Measurements from ENCODE around the gene OMP.

OMP gene

GRCh38 chr11:77123591-77123990, 21.0 kb downstream of the OMP start:
- no peak overlapping the region for H3K27ac ChIP-seq
- no peak overlapping the region for H3K4me2 ChIP-seq
- no peak overlapping the region for H3K9ac ChIP-seq
- H2AFZ ChIP-seq (ENCODE audit: low read depth): no peak overlapping the region
- no peak overlapping the region for H3K4me3 ChIP-seq (IDR thresholded peaks at IDR 0.05; ENCODE audit: insufficient read depth, low read depth, low read length)
- H4K20me1 ChIP-seq (ENCODE audit: insufficient read depth): no peaks in the 10 kb centered on the region
- H3K27me3 ChIP-seq (ENCODE audit: insufficient read depth, low read depth): no peaks in the 10 kb centered on the region
- peaks cover 6% of the 10 kb centered on the region for H3K4me1 ChIP-seq (ENCODE audit: low read depth, poor library complexity, severe bottlenecking)
- no peak for TF ChIP-seq CTCF (conservative IDR thresholded peaks at IDR 0.05; ENCODE audit: low read depth, low read length)
- H3K36me3 ChIP-seq (ENCODE audit: insufficient read depth): no peaks in the 10 kb centered on the region
- H3K79me2 ChIP-seq (ENCODE audit: insufficient read depth, low read depth): no peaks in the 10 kb centered on the region

- Histone ChIP-seq H3K9ac (no peak overlapping the region), H4K20me1 (ENCODE audit: insufficient read depth) (no peaks in the 10 kb centered on the region), H3K4me1 (ENCODE audit: low read depth, poor library complexity, severe bottlenecking) (peaks cover 6% of the 10 kb centered on the region), H3K36me3 (ENCODE audit: insufficient read depth) (no peaks in the 10 kb centered on the region), H3K79me2 (ENCODE audit: insufficient read depth, low read depth) (no peaks in the 10 kb centered on the region), H3K27me3 (ENCODE audit: insufficient read depth, low read depth) (no peaks in the 10 kb centered on the region), H3K27ac (no peak overlapping the region), H3K4me2 (no peak overlapping the region), H3K4me3 (IDR thresholded peaks at IDR 0.05; ENCODE audit: insufficient read depth, low read depth, low read length) (no peak overlapping the region), H2AFZ (ENCODE audit: low read depth) (no peak overlapping the region)
- no peak for TF ChIP-seq CTCF (conservative IDR thresholded peaks at IDR 0.05; ENCODE audit: low read depth, low read length)
These were observed 21.4 kb downstream of the OMP start for GRCh38 chr11:77124041-77124440.

- H3K79me2 ChIP-seq (ENCODE audit: insufficient read depth, low read depth): no peaks in the 10 kb centered on the region
- H3K27me3 ChIP-seq (ENCODE audit: insufficient read depth, low read depth): no peaks in the 10 kb centered on the region
- no peaks in the 10 kb centered on the region for H4K20me1 ChIP-seq (ENCODE audit: insufficient read depth)
- H3K4me2 ChIP-seq: no peak overlapping the region
- peaks cover 6% of the 10 kb centered on the region for H3K4me1 ChIP-seq (ENCODE audit: low read depth, poor library complexity, severe bottlenecking)
- H2AFZ ChIP-seq (ENCODE audit: low read depth): no peak overlapping the region
- no peak overlapping the region for H3K27ac ChIP-seq
- no peak overlapping the region for H3K4me3 ChIP-seq (IDR thresholded peaks at IDR 0.05; ENCODE audit: insufficient read depth, low read depth, low read length)
- no peaks in the 10 kb centered on the region for H3K36me3 ChIP-seq (ENCODE audit: insufficient read depth)
- no peak overlapping the region for H3K9ac ChIP-seq
- TF ChIP-seq CTCF (conservative IDR thresholded peaks at IDR 0.05; ENCODE audit: low read depth, low read length): no peak
These were observed 21.8 kb downstream of the OMP start for GRCh38 chr11:77124488-77124887.

- H3K4me1 ChIP-seq (ENCODE audit: low read depth, poor library complexity, severe bottlenecking): peaks cover 6% of the 10 kb centered on the region
- no peaks in the 10 kb centered on the region for H3K36me3 ChIP-seq (ENCODE audit: insufficient read depth)
- no peak overlapping the region for H3K27ac ChIP-seq
- no peak for TF ChIP-seq CTCF (conservative IDR thresholded peaks at IDR 0.05; ENCODE audit: low read depth, low read length)
- H3K4me2 ChIP-seq: no peak overlapping the region
- no peak overlapping the region for H3K9ac ChIP-seq
- no peak overlapping the region for H3K4me3 ChIP-seq (IDR thresholded peaks at IDR 0.05; ENCODE audit: insufficient read depth, low read depth, low read length)
- no peaks in the 10 kb centered on the region for H3K27me3 ChIP-seq (ENCODE audit: insufficient read depth, low read depth)
- H3K79me2 ChIP-seq (ENCODE audit: insufficient read depth, low read depth): no peaks in the 10 kb centered on the region
- H4K20me1 ChIP-seq (ENCODE audit: insufficient read depth): no peaks in the 10 kb centered on the region
- H2AFZ ChIP-seq (ENCODE audit: low read depth): no peak overlapping the region
These were observed 22.6 kb downstream of the OMP start for GRCh38 chr11:77125191-77125590.
